ENCODE measurements around the gene NR2F1. TPM values are rescaled to one million over a fixed set of nuclear protein-coding genes. Genes with fewer than 3 reads are reported as not detected.

NR2F1 gene
- total RNA-seq = 24.9 and 41.5 TPM in 2 replicates

GRCh38 chr5:93582677-93583438 lies at the start of gene NR2F1:
TSS of gene NR2F1 (plus strand) at chr5:93583222. CDS start at chr5:93585024, 1,802 bp downstream.

DNA sequence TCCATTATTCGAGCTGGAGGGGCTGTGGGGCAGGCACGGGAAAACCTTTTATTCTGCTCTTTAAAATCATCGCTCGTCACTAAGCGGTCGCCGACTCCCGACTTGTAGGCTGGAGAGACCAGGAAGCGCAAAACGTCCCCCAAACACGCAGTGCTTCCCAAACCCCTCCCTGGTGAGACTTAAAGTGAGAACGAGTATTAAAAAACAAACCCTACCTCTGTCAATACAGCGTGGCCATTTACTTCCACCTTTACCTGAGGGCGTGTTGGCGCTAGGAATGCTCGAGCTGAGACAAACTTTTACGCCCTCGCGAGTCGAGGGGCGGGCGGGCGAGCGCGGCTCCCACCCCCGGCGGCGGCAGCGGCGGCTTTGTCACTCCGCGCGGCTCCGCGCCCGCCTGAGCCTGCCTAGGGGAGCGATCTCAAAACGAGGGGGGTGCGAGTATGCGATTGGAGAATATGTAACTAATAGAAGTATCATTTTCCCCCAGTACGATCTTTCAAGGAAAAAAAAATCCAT lies 2.0 kb upstream of the NR2F1 start, which contains the start of gene NR2F1-AS1:
TSS of gene NR2F1-AS1 (minus strand) at position 293 of the 519 bp plus-strand sequence.

Other genes starting within 250 kb of the NR2F1 start
- 16.4 and 18.3 TPM in 2 replicates for gene NR2F1-AS1, start 2.0 kb upstream of the NR2F1 start, total RNA-seq
- gene POU5F2, start 158.4 kb downstream of the NR2F1 start, total RNA-seq = 2.0 and 2.2 TPM in 2 replicates